HL-60 (cell line): ENCODE results near the gene ALKBH5.
"Not testable (repeated sequence)": the region's sequence is repeated elsewhere in the genome, so short reads cannot be mapped to it uniquely, and the experiment has no call there.

Source experiments
- CTCF ChIP-seq: IDR thresholded peaks from one replicate; pipeline ENCODE4 v1.5.1; 2011; ENCODE audit warnings: low read length, control low read depth, inconsistent platforms; ENCODE audit not compliant: insufficient read depth
- GABPA ChIP-seq: IDR thresholded peaks from 2 replicates; pipeline ENCODE4 v1.6.1; 2012; ENCODE audit warnings: low read depth
- POLR2AphosphoS5 ChIP-seq: IDR thresholded peaks from 2 replicates; pipeline ENCODE4 v1.6.1; 2012; ENCODE audit warnings: low read depth
- REST ChIP-seq: IDR thresholded peaks from 2 replicates; pipeline ENCODE4 v1.6.1; 2012; ENCODE audit warnings: low read depth; ENCODE audit not compliant: insufficient replicate concordance

GRCh38 chr17:18216906-18217305, 33.3 kb downstream of the ALKBH5 start:
- not testable (repeated sequence) for TF ChIP-seq CTCF, GABPA, REST, POLR2AphosphoS5
